Measurements from ENCODE around the gene ARAP1. TPM values are rescaled to one million over a fixed set of nuclear protein-coding genes. Genes with fewer than 3 reads are reported as not detected.

ARAP1 gene
- total RNA-seq, 1 experiment from 2014 or later: 26.4 TPM

DNA sequence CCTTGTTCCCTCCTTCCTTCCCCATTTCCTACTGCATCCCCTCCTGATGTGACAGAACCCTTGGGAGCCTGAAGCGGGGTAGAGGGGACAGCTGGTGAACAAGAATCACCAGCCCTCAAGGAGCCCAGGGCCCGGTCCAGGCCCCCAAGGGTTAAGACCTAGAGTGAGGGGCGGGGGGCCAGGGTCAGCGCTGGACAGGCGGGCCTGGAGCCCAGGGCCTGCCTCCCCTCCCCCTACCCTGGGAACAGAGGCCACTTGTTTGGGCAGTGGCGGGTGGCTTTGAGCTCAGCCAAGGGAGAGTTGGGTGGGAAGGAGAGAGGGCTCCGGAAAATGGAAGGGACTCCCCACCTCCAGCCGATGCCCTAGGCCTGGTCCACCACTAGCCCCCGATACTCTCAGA lies 2.1 kb downstream of the ARAP1 start:
- Histone ChIP-seq H3K36me3 (no peaks in the 10 kb centered on the region), H3K9me3 (replicated peaks) (no peaks in the 10 kb centered on the region), H3K4me1 (replicated peaks) (peaks cover 15% of the 10 kb centered on the region), H3K4me3 (no peak overlapping the region), H3K27ac (no peak overlapping the region), H3K27me3 (replicated peaks) (no peaks in the 10 kb centered on the region)
- no peak for DNase-seq (ENCODE audit: low read depth in 1 of 2, low spot score in 2 of 2)

DNA sequence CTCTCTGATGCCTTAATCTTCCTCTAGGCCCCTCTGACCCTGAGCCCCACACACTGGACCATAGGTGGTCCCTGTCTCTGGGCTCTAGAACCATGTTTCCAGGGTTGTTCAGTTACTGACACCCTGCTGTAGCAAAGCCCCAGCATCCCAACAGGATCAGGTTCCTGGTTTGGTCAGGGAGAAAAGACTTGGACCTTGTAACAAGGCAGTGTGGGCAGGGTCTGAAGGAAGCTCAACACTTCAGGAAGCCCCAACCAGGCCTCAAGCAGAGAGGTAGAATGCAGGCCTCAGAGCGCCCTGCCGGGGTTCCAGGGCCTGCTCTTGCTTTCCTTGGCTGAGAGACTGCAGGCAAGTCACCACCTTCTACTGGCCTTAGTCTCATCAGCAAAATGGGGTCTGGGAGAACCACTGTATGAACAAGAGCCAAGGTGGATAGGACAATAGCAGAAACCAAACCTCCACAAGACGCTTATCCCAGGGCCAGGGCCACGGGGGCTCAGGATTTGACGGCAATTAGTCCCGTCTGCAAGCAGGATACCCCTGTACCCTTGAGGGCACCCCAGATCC lies 4.8 kb downstream of the ARAP1 start:
- Histone ChIP-seq H3K4me3 (no peak overlapping the region), H3K9me3 (replicated peaks) (no peaks in the 10 kb centered on the region), H3K36me3 (no peaks in the 10 kb centered on the region), H3K27ac (no peak overlapping the region), H3K27me3 (replicated peaks) (no peaks in the 10 kb centered on the region), H3K4me1 (replicated peaks) (peaks cover 4% of the 10 kb centered on the region; the same call in 1 of the 2 replicates)
- DNase-seq (ENCODE audit: low read depth in 1 of 2, low spot score in 2 of 2): no peak

DNA sequence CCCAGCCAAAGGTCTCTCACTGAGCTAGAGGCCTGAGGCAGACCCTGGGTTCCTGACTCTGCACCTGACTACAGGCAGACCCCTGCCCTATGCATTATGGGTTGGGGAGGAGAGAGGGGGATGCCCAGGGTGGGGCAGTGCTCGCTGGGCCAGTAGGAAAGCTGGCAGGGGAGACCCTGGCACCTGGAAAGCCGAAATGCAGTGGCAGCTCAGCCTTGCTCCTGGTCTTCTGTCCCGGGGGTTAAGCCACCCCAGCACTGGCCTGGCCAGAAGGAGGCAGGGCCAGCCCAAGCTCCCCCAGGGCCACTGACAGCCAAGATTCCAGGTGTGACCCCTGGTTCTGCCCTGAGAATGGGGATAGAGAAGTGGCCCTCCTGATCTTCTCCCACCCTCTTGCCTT lies 5.4 kb downstream of the ARAP1 start:
- no peaks in the 10 kb centered on the region for H3K27me3 ChIP-seq (replicated peaks)
- H3K9me3 ChIP-seq (replicated peaks): no peaks in the 10 kb centered on the region
- no peaks in the 10 kb centered on the region for H3K36me3 ChIP-seq
- H3K27ac ChIP-seq: no peak overlapping the region
- peaks cover 4% of the 10 kb centered on the region; the same call in 1 of the 2 replicates for H3K4me1 ChIP-seq (replicated peaks)
- H3K4me3 ChIP-seq: no peak overlapping the region
- no peak for DNase-seq (ENCODE audit: low read depth in 1 of 2, low spot score in 2 of 2)

DNA sequence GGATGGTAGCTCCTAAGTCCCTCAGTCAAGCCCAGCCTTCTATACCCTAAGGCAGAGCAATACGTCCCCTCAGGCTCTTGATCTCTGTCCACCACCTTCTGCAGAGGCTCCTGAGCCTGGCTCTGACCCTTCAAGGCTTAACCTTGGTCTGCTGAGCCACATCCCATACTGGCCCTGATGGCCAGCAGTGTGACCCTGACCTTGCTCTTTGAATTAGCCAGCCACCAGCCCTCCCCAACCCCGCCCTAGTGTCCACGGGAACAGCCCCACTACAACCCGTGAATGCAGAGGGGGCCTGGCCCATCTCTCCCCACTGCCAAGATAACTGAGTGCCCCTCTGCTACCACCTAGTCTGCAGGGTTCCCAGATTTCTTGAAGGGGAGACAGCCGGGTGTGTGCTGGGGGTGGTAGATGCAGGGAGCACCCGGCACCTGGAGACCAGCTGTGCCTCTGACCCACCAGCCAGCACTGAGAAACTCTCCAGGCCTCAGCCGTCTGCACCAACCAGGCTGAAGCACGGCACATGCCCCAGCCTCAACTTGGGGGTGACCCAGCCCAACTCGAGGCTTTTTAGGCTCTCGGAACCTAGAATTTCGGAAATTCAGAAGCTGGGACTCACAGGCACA lies 6.2 kb downstream of the ARAP1 start:
- no peak overlapping the region for H3K4me3 ChIP-seq
- H3K27me3 ChIP-seq (replicated peaks): no peaks in the 10 kb centered on the region
- no peaks in the 10 kb centered on the region for H3K9me3 ChIP-seq (replicated peaks)
- DNase-seq (ENCODE audit: low read depth in 1 of 2, low spot score in 2 of 2): no peak
- H3K27ac ChIP-seq: no peak overlapping the region
- no peaks in the 10 kb centered on the region for H3K36me3 ChIP-seq
- no peaks in the 10 kb centered on the region; the same call in 1 of the 2 replicates for H3K4me1 ChIP-seq (replicated peaks)

DNA sequence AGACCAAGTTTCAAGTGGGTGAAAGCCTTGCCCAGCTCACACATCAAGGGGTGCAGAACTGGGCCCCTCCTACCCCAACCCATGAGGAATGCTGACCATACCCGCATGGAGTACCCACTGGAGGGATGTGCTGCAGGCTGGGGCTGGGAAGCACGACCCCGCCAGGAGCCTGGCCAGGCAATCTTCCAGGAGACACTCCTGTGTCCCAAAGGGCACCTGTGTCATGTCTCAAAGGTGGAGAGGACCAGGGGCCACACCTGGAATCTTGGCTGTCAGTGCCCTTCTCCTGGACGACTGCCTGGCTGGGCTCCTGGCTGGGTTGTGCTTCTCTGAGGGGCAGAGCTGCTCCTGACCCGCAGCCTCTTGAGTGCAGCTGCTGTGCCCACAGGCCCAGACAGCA lies 6.7 kb downstream of the ARAP1 start:
- Histone ChIP-seq H3K4me1 (replicated peaks) (no peaks in the 10 kb centered on the region), H3K36me3 (no peaks in the 10 kb centered on the region), H3K27ac (no peak overlapping the region), H3K27me3 (replicated peaks) (no peaks in the 10 kb centered on the region), H3K9me3 (replicated peaks) (no peaks in the 10 kb centered on the region), H3K4me3 (no peak overlapping the region)
- DNase-seq (ENCODE audit: low read depth in 1 of 2, low spot score in 2 of 2): no peak

DNA sequence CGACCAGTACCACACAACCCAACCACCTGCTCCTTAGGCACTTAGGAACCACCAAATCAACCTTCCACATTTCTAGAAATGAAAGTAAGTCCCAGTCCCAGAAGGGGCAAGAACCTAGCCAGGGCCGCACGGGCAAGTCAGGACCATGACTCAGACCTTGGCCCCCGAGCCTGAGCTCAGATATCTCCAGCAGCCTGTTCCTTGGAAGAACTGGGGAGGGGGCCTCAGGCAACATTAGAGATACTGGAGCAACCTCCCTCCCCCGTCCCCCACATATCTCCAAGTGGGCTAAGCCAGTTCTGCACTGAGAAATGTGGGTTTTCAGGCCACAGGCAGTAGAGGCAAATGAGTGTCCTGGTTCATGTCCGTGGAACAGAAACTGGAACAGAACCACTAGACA lies 7.7 kb downstream of the ARAP1 start:
- no peak overlapping the region for H3K27ac ChIP-seq
- no peaks in the 10 kb centered on the region for H3K36me3 ChIP-seq
- no peak for DNase-seq (ENCODE audit: low read depth in 1 of 2, low spot score in 2 of 2)
- no peaks in the 10 kb centered on the region for H3K9me3 ChIP-seq (replicated peaks)
- H3K4me1 ChIP-seq (replicated peaks): no peaks in the 10 kb centered on the region
- H3K27me3 ChIP-seq (replicated peaks): no peaks in the 10 kb centered on the region
- no peak overlapping the region for H3K4me3 ChIP-seq

DNA sequence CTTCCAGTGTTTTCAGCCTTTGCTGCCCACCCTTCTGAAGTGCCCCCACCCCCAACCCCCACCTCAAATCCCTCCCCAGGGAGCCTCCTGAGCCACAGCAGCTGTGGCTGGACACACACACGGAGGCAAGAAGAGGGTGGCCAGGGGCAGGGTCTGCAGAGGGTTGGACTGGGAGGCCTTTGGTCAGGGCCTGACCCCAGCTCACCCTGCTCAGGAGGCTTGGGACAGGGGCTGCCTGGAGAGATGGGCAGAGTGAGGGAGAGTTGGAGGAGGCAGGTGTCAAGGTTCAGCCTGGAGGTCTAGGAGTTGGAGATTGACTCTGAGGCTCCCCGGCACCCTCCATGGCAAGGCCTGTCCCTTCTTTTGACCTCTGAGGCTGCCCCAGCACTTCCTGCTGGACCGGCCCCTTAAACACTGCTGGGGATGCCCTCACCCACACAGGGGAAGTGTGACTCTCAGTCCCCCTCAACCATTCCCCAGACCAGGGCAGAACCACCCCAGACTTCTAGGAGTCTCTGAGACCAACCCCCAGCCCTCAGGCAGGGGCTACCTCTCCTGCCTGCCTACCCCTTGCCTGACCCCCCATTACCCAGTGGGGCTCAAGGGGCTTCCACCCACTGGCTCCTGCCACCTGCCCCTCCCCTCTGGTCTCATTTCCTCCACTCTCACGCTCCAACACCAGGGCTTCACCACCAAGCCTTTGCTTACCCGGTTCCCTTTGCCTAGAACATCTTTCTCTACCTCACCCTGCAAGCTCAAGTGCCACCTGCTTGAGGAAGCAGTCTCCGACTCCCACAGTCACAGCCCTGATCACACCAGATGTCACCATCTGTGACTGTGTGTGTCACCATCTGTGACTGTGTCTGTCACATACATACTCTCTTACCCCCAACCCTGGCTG lies 8.6 kb downstream of the ARAP1 start:
- DNase-seq (ENCODE audit: low read depth in 1 of 2, low spot score in 2 of 2): no peak
- H3K9me3 ChIP-seq (replicated peaks): no peaks in the 10 kb centered on the region
- no peak overlapping the region for H3K4me3 ChIP-seq
- no peaks in the 10 kb centered on the region for H3K4me1 ChIP-seq (replicated peaks)
- no peaks in the 10 kb centered on the region for H3K27me3 ChIP-seq (replicated peaks)
- H3K27ac ChIP-seq: no peak overlapping the region
- H3K36me3 ChIP-seq: no peaks in the 10 kb centered on the region

DNA sequence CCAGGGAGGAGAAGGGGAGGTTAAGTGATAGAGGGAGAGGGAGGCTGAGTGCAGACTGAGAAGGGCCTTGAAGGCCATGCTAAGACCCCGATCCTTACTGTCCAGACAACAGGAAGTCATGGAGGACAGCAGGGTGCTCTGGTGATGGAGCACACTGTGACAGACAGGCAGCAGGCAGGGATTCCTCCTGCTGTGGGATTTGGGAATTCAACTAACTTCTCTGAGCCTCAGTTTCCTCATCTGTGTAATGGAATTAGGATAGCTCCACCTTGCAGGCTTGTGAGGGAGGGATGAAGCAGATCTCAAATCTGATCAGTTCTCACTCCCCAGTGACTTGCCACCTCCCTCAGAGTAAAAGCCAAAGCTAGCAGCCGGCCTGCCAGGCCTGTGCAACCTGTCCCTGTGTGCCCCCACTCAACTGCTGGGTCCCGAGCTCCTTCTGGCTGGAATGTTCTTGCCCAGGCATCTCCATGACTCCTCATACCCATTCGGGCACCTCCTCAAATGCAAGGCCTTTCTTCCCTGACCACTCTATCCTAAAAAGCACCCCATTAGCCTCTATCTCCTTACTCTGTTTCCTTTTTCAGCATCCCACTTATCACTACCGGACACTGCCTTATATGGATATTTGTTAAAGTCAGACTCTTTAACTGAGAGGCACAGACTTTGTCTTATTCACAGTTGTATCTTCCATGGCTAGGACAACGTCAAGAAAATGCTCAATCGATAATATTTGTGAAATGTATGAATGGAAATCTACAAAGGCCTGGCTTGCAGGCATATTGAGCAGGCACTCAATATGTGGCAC lies 9.5 kb downstream of the ARAP1 start:
- Histone ChIP-seq H3K36me3 (no peaks in the 10 kb centered on the region), H3K4me1 (replicated peaks) (no peaks in the 10 kb centered on the region; the same call in 1 of the 2 replicates), H3K9me3 (replicated peaks) (no peaks in the 10 kb centered on the region), H3K27ac (no peak overlapping the region), H3K4me3 (no peak overlapping the region), H3K27me3 (replicated peaks) (no peaks in the 10 kb centered on the region)
- no peak for DNase-seq (ENCODE audit: low read depth in 1 of 2, low spot score in 2 of 2)

DNA sequence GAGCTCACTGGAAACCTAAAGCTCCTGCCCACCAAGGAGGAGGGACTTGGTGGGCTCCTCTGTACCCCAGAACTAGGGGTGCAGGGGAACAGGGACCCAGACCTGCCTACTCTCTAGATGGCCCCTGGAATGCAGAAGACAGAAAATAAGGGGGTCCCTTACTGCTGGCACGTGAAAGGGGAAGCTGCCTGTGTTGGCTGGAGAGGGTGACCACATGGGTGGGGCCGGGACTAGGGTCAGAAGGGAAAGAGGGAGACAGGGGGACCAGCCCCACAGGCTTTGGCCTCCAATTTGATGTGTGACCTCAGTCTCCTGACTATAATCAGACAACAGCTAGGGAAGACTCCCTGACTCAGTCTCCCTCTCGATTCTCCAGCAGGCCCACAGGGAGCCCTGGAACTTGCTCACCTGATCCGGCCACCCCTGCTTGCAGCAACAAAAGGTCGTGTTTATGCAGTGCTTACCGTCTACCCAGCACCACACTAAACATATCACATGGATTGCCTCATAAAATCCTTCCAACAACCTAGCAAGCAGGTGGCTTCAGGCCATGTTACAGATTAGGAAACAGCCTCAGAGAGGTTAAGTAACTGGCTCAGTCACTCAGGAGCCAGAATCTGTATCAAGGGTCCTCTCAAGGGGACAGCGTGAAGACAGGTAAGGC lies 10.2 kb downstream of the ARAP1 start:
- DNase-seq (ENCODE audit: low read depth in 1 of 2, low spot score in 2 of 2): no peak
- no peaks in the 10 kb centered on the region for H3K9me3 ChIP-seq (replicated peaks)

DNA sequence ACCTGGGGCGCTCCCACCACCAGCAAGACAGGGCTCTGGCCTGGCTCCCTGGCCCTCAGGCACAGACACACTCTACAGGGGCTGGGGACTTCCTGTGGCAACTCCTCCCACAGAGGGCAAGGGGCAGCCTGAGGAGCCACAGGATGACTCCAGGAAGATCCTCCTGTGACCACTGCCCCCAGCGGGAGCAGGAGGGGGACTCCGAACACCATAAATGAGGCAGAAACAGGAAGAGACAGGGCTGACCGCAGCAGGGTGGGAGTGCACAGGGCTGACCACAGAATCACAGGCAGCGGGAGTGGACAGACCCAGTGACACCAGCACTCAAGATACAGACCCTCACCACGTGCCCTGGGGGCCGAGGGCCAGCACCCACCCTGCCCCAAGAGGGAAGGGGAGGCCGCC lies 10.8 kb downstream of the ARAP1 start:
- Histone ChIP-seq H3K36me3 (no peaks in the 10 kb centered on the region), H3K4me3 (no peak overlapping the region), H3K9me3 (replicated peaks) (no peaks in the 10 kb centered on the region), H3K4me1 (replicated peaks) (peaks cover 6% of the 10 kb centered on the region), H3K27me3 (replicated peaks) (no peaks in the 10 kb centered on the region), H3K27ac (no peak overlapping the region)
- DNase-seq (ENCODE audit: low read depth in 1 of 2, low spot score in 2 of 2): no peak

More for the DNA sequence above, 10.2 kb downstream of the ARAP1 start:
- H3K4me3 ChIP-seq: no peak overlapping the region
- H3K27ac ChIP-seq: no peak overlapping the region
- H3K4me1 ChIP-seq (replicated peaks): peaks cover under 1% of the 10 kb centered on the region; the same call in 1 of the 2 replicates
- no peaks in the 10 kb centered on the region for H3K27me3 ChIP-seq (replicated peaks)
- H3K36me3 ChIP-seq: no peaks in the 10 kb centered on the region

DNA sequence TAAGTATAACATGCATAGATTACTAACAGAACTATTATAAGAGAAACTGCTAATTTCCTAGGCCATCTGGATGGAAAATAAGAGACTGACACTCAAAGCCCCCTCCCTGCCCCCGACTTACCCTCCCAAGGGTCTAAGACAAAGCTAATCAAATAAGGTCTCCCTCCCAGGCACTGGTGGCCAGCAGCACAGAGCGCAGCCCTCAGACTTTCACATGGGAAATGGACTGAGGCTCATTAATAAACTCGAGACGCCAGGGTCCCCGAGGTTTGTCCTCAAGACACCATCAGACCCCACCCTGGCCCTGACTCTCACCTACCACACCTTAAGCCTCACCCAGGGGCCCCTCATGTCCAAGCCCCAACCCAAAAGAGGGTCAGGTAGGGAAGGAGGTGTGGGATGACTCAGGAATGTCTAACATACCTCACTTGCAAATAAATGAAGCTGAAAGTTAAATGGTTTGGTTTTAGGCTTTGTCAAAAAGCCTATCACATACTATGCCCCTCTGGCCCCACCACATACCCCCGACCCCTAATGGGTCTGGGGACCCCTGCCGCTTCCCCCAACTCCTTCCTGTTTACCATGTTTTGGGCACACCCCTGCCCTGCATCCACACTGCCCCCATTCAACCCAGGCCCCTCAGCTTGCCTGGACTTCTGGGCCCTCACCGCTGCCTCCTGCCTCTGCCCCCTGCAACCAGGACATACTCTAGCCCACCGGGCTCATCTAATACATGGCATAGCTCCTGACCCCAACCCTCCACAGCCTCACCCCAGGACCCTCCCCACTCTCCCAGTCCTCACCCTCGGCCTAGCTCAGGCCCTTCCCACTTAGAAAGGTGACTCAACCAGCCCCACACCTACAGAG lies 11.4 kb downstream of the ARAP1 start:
- no peak for DNase-seq (ENCODE audit: low read depth in 1 of 2, low spot score in 2 of 2)
- Histone ChIP-seq H3K36me3 (no peaks in the 10 kb centered on the region), H3K27ac (no peak overlapping the region), H3K4me3 (no peak overlapping the region), H3K27me3 (replicated peaks) (no peaks in the 10 kb centered on the region), H3K4me1 (replicated peaks) (peaks cover 9% of the 10 kb centered on the region), H3K9me3 (replicated peaks) (no peaks in the 10 kb centered on the region)

DNA sequence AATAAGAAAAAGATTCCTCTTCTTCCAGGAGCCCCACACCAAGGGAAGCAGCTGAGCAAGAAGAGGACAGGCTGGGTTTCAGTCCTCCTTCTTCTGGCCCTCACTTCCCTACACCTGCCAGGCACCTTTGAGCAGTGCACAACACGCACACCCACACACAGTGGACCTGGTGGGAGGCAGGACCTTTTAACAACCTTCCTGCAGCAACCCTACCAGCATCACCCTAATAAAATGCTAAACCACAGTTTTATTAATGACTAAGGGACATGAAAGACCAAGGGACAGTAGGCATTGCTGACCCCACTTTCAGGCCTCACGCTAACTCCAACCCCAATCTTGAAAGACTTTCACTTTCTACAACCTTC lies 12.2 kb downstream of the ARAP1 start:
- H3K4me1 ChIP-seq (replicated peaks): peaks cover 9% of the 10 kb centered on the region
- no peaks in the 10 kb centered on the region for H3K9me3 ChIP-seq (replicated peaks)
- H3K27me3 ChIP-seq (replicated peaks): no peaks in the 10 kb centered on the region
- no peak for DNase-seq (ENCODE audit: low read depth in 1 of 2, low spot score in 2 of 2)
- no peak overlapping the region for H3K27ac ChIP-seq
- H3K36me3 ChIP-seq: no peaks in the 10 kb centered on the region
- H3K4me3 ChIP-seq: no peak overlapping the region

Measured in SJSA1 (cell line).